SW480 (cell line): Measurements from ENCODE around the gene NEBL.
A peak's percentile ranks its signal among the peaks of the same experiment; 100 is the strongest.

Experiments
- DNase-seq: peaks from one replicate; pipeline ENCODE4 v3.0.0-alpha.2; 2016; ENCODE audit warnings: low spot score

Gene NEBL

GRCh38 chr10:20778008-20778757 is 118.9 kb downstream of the NEBL start:
- DNase-seq: no peak

GRCh38 chr10:20776384-20777118 is 120.6 kb downstream of the NEBL start:
- DNase-seq: no peak

- DNase-seq: no peak
Measured at GRCh38 chr10:20771051-20771450, 126.1 kb downstream of the NEBL start.

- DNase-seq: no peak
Measured at GRCh38 chr10:20769481-20769880, 127.6 kb downstream of the NEBL start.

- DNase-seq: peak; percentile 31
Measured at GRCh38 chr10:20768843-20769242, 128.3 kb downstream of the NEBL start.

- no peak for DNase-seq
Measured at GRCh38 chr10:20767028-20767427, 130.1 kb downstream of the NEBL start.

GRCh38 chr10:20765066-20765465 is 132.0 kb downstream of the NEBL start:
- DNase-seq: no peak

GRCh38 chr10:20760460-20760859 is 136.7 kb downstream of the NEBL start:
- DNase-seq: no peak

GRCh38 chr10:20748551-20748950 is 148.6 kb downstream of the NEBL start:
- DNase-seq: no peak

GRCh38 chr10:20747782-20748181 is 149.3 kb downstream of the NEBL start:
- DNase-seq: no peak

GRCh38 chr10:20746856-20747255 is 150.3 kb downstream of the NEBL start:
- no peak for DNase-seq

- DNase-seq: no peak
Measured at GRCh38 chr10:20745556-20746375, 151.3 kb downstream of the NEBL start.

- no peak for DNase-seq
Measured at GRCh38 chr10:20744821-20745220, 152.3 kb downstream of the NEBL start.

- DNase-seq: no peak
Measured at GRCh38 chr10:20743942-20744341, 153.2 kb downstream of the NEBL start.

GRCh38 chr10:20742737-20743541 is 154.2 kb downstream of the NEBL start:
- no peak for DNase-seq

- DNase-seq: no peak
Measured at GRCh38 chr10:20740120-20740519, 157.0 kb downstream of the NEBL start.

GRCh38 chr10:20737107-20737506 is 160.0 kb downstream of the NEBL start:
- DNase-seq: no peak
